Right atrium auricular region (tissue), 2 donors: ENCODE measurements around the gene ERMAP. TPM values are rescaled to one million over a fixed set of nuclear protein-coding genes. Genes with fewer than 3 reads are reported as not detected.

Experiments
- DNase-seq: peaks from one replicate; pipeline ENCODE4 v3.0.0-alpha.2; 2019; ENCODE audit warnings: low spot score
- H3K27ac ChIP-seq, 2 donors: fragments of 200-600 bp; sonication (generic); 1 replicate in 1 of 2; 2 replicates in 1 of 2; pipeline ENCODE4 v1.5.1; 2016 to 2019
- H3K27me3 ChIP-seq, 2 donors: fragments of 200-600 bp; sonication (generic); one replicate each; pipeline versions ENCODE4 v1.5.1 to v1.6.0; 2017 to 2019
- H3K36me3 ChIP-seq: fragments of 200-600 bp; sonication (generic); one replicate; pipeline ENCODE4 v1.5.1; 2016
- H3K4me1 ChIP-seq, 2 donors: fragments of 200-600 bp; sonication (generic); one replicate each; pipeline versions ENCODE4 v1.5.1 to v1.6.0; 2017 to 2019
- H3K4me3 ChIP-seq, 2 donors: fragments of 200-600 bp; sonication (generic); 1 replicate in 1 of 2; 2 replicates in 1 of 2; pipeline ENCODE4 v1.5.1; 2017 to 2019; ENCODE audit warnings: mild to moderate bottlenecking in 1 of 2, moderate library complexity in 1 of 2
- H3K9me3 ChIP-seq, 2 donors: fragments of 200-600 bp; sonication (generic); one replicate each; pipeline ENCODE4 v1.5.1; 2019
- total RNA-seq, 2 donors: library from RNA; depleted of rRNA; stranded (reverse); fragments of >200 nt; gene quantifications; one replicate each; pipeline ENCODE4 v1.1.0, GENCODE V29; 2016
- TF ChIP-seq, protein P1 (sequence below), 2 donors: fragments of 200-600 bp; sonication (generic); IDR thresholded peaks; one replicate each; pipeline ENCODE4 v1.5.1; 2019; ENCODE audit warnings: antibody characterized with exemption in 2 of 2

The ERMAP gene
- total RNA-seq, 2 donors from 2014 or later, result 3.3 to 5.6 TPM

DNA sequence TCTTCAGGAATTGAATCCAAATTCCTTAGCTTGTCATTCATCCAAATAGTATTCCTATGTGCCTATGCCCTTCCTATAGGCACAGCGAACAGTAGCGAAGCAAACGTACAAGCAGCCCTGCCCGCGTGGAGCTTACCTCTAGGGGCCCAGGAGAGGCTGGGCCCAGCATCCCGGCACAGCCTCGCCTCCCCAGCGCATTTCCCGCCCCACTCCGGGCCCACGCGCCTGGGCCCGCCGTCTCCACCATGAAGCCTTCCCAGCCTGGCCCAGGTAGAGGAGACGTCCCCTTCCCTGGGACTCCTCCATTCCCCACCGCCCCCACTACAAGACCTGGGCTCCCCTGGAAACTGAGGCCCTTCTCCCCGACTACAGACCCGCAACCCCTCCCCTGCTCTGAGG is 32.4 kb upstream of the ERMAP start:
- TF ChIP-seq, protein P1, sequence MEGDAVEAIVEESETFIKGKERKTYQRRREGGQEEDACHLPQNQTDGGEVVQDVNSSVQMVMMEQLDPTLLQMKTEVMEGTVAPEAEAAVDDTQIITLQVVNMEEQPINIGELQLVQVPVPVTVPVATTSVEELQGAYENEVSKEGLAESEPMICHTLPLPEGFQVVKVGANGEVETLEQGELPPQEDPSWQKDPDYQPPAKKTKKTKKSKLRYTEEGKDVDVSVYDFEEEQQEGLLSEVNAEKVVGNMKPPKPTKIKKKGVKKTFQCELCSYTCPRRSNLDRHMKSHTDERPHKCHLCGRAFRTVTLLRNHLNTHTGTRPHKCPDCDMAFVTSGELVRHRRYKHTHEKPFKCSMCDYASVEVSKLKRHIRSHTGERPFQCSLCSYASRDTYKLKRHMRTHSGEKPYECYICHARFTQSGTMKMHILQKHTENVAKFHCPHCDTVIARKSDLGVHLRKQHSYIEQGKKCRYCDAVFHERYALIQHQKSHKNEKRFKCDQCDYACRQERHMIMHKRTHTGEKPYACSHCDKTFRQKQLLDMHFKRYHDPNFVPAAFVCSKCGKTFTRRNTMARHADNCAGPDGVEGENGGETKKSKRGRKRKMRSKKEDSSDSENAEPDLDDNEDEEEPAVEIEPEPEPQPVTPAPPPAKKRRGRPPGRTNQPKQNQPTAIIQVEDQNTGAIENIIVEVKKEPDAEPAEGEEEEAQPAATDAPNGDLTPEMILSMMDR (IDR thresholded peaks at IDR 0.05), result no peak
- DNase-seq, result no peak
- Histone ChIP-seq H3K4me1 (peaks cover 0 to 8% of the 10 kb centered on the region in 2 donors), H3K27ac (no peak overlapping the region), H3K9me3 (no peaks in the 10 kb centered on the region), H3K36me3 (no peaks in the 10 kb centered on the region), H3K27me3 (no peaks in the 10 kb centered on the region), H3K4me3 (peak overlapping the region in 1 of 2 donors; percentile 53)

DNA sequence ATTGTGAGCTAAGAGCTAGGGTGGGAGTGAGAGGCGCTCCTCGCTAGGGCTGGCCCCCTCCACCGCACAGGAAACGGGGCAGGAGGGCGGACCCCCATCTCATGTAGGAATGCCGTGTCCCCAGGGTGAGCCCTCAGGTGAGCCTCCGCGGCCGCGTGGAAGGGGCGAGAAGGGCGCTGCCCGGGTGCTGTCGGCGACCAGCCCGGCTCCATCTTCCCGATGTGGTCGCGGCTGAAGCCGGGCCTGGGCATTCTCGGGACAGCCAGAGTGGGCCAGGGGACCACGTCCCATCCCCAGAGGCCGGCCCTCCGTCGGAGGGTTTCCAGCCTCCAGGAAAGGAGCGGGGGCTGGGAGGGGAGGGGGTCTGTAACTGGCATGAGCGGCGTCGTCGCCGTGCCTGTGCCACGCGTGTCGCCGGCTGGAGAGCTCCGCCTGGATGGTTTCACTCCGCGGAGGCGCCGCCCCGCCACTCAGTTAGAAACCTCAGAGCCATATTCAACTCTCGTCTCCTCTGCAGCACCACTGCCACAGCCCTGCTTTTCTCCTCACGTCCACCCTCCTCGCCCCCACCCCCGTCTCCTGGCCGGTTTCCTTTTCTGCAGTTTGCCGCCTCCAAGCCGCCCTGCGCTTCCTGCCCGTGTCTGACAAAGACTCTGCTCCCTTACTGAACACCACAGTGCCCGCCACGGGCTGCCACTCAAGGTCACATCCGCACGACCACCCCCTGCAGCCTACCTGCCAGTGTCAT is 31.8 kb upstream of the ERMAP start, which contains the start of gene TMEM269:
Gene TMEM269, plus strand, starts transcription at position 46 of the 748 bp plus-strand sequence. CDS start 4,903 bp downstream, outside the sequence.
- no peaks in the 10 kb centered on the region for H3K9me3 ChIP-seq
- TF ChIP-seq, protein P1 (IDR thresholded peaks at IDR 0.05), result no peak
- no peaks in the 10 kb centered on the region for H3K27me3 ChIP-seq
- DNase-seq, result no peak
- peaks cover 0 to 8% of the 10 kb centered on the region in 2 donors for H3K4me1 ChIP-seq
- H3K36me3 ChIP-seq, result no peaks in the 10 kb centered on the region
- H3K27ac ChIP-seq, result no peak within 1 kb of the TSS
- H3K4me3 ChIP-seq, result peak within 1 kb of the TSS; percentile 17 to 53

DNA sequence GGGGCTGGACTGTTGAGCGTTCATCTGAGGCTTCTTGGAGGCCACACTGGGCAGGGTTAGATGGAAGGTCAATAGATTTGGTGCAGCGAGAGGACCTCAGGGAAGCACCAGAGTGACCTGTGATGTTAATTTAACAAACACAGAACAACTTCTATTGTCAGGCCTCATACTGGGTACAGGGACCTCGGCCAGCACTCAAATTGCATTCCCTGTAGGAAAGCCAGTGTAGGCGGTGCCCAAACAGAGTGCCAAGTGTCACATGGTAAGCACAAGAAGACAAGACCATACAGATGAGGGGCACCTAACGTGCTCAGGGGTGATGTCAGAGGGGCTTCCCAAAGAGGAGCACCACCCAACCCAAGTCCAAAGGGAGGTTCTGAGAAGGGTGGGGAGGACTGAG is 30.8 kb upstream of the ERMAP start:
- Histone ChIP-seq H3K9me3 (no peaks in the 10 kb centered on the region), H3K27me3 (no peaks in the 10 kb centered on the region), H3K4me1 (peaks cover 0 to 8% of the 10 kb centered on the region in 2 donors), H3K4me3 (no peak overlapping the region), H3K36me3 (no peaks in the 10 kb centered on the region), H3K27ac (no peak overlapping the region)
- TF ChIP-seq, protein P1 (IDR thresholded peaks at IDR 0.05), result no peak
- no peak for DNase-seq

DNA sequence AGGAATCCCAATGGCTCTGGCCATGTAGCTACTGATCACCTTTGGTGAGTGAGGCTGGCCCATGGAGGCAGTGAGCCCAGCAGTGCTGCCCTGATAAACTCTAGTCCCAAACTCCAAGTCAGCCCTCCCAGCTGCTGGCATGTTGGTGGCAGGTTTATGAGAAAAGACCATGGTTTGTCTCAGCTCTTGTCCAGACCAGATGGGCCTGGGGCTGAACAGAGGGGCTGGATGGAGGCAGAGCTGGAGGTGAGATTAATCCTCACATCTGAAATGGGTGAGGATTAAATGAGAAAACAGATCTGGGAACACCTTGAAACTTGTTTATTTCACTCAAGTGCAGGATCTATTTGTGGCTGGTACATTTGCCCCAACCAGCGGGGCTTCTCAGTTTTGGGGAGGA is 28.9 kb upstream of the ERMAP start:
- DNase-seq, result no peak
- Histone ChIP-seq H3K4me1 (peaks cover 0 to 8% of the 10 kb centered on the region in 2 donors), H3K27ac (no peak overlapping the region), H3K4me3 (no peak overlapping the region), H3K27me3 (no peaks in the 10 kb centered on the region), H3K36me3 (no peaks in the 10 kb centered on the region), H3K9me3 (no peaks in the 10 kb centered on the region)
- TF ChIP-seq, protein P1 (IDR thresholded peaks at IDR 0.05), result no peak

DNA sequence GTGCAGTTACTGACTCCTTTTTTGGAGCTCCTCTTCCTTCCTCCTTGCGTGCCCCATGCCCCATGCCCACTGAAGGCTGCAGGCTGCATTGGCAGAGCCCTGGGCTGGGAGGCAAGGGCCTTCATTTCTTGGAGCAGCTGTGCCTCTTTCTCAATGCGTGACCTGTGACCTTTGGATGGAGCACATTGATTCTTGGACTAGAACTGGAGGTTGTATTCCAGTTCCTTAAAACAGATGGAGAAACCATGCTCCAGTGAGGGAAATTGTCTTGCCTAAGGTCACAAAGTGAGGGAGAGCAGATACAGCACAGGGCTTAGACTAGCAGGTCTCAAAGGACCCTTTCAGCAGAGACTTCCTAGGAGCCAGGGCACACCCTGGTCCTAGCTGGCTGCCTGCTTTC is 23.1 kb upstream of the ERMAP start:
- DNase-seq, result no peak
- Histone ChIP-seq H3K27me3 (no peaks in the 10 kb centered on the region), H3K4me1 (no peaks in the 10 kb centered on the region), H3K9me3 (no peaks in the 10 kb centered on the region), H3K27ac (no peak overlapping the region), H3K4me3 (no peak overlapping the region), H3K36me3 (no peaks in the 10 kb centered on the region)
- TF ChIP-seq, protein P1 (IDR thresholded peaks at IDR 0.05), result no peak
